Activated CD4-positive, alpha-beta T cell treated with anti-CD3 and anti-CD28 coated beads for 48 hours (primary cell): ENCODE results near the gene RTEL1.
"Not testable (repeated sequence)": the region's sequence is repeated elsewhere in the genome, so short reads cannot be mapped to it uniquely, and the experiment has no call there.

ENCODE experiments used
- DNase-seq: peaks from one replicate; pipeline ENCODE4 v3.0.0-alpha.2; 2020

RTEL1 gene, protein sequence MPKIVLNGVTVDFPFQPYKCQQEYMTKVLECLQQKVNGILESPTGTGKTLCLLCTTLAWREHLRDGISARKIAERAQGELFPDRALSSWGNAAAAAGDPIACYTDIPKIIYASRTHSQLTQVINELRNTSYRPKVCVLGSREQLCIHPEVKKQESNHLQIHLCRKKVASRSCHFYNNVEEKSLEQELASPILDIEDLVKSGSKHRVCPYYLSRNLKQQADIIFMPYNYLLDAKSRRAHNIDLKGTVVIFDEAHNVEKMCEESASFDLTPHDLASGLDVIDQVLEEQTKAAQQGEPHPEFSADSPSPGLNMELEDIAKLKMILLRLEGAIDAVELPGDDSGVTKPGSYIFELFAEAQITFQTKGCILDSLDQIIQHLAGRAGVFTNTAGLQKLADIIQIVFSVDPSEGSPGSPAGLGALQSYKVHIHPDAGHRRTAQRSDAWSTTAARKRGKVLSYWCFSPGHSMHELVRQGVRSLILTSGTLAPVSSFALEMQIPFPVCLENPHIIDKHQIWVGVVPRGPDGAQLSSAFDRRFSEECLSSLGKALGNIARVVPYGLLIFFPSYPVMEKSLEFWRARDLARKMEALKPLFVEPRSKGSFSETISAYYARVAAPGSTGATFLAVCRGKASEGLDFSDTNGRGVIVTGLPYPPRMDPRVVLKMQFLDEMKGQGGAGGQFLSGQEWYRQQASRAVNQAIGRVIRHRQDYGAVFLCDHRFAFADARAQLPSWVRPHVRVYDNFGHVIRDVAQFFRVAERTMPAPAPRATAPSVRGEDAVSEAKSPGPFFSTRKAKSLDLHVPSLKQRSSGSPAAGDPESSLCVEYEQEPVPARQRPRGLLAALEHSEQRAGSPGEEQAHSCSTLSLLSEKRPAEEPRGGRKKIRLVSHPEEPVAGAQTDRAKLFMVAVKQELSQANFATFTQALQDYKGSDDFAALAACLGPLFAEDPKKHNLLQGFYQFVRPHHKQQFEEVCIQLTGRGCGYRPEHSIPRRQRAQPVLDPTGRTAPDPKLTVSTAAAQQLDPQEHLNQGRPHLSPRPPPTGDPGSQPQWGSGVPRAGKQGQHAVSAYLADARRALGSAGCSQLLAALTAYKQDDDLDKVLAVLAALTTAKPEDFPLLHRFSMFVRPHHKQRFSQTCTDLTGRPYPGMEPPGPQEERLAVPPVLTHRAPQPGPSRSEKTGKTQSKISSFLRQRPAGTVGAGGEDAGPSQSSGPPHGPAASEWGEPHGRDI (N-terminal part only)

DNA sequence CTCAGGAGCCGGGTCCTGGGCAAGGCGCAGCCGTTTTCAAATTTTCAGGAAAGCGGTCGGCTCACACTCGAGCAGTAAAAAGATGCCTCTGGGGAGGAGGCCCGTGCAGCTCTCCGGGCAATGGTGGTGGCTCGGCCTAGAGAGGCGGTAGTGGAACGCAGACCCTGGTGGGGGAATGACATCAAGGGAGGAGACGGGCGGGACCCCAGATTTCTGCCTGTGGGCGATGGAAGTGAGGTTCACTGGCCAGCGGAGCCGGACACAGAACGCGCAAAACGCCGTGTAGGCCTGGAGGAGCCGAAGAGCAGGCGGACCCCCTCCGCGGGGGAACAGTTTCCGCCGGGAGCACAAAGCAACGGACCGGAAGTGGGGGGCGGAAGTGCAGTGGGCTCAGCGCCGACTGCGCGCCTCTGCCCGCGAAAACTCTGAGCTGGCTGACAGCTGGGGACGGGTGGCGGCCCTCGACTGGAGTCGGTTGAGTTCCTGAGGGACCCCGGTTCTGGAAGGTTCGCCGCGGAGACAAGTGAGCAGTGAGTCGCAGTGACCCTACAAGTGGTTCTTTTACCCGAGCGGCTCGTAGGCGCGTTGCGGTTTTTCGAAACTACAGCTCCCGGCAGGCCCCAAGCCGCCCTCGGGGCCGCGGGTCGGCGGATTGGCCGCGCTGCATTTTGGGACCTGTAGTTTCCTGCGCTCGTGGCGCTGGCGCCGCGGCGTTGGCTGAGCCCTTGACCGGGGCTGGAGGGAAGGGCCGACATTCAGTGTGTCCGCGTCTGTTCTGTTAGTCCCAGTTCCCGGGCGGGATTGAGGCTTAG is at the start of gene RTEL1:
Gene RTEL1, plus strand, starts transcription at position 376 of the 812 bp plus-strand sequence. CDS start 1,091 bp downstream, outside the sequence.
- DNase-seq, result peak; percentile 91

GRCh38 chr20:63610581-63611435 is 47.3 kb upstream of the RTEL1 start:
- no peak for DNase-seq

DNA sequence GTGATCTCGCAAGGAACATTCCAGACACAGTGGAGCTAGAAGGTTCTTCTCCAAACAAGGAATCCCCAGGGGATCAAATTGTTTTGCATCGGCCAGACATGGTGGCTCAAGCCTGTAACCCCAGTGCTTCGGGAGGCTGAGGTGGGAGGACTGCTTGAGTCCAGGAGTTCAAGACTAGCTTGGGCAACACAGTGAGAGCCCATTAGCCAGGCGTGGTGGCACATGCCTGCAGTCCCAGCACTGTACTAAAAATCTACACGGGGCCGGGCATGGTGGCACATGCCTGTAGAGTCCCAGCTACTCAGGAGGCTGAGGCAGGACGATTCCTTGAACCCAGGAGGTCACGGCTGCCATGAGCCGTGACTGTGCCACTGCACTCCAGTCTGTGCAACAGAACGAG is 46.5 kb upstream of the RTEL1 start:
- DNase-seq, result no peak

DNA sequence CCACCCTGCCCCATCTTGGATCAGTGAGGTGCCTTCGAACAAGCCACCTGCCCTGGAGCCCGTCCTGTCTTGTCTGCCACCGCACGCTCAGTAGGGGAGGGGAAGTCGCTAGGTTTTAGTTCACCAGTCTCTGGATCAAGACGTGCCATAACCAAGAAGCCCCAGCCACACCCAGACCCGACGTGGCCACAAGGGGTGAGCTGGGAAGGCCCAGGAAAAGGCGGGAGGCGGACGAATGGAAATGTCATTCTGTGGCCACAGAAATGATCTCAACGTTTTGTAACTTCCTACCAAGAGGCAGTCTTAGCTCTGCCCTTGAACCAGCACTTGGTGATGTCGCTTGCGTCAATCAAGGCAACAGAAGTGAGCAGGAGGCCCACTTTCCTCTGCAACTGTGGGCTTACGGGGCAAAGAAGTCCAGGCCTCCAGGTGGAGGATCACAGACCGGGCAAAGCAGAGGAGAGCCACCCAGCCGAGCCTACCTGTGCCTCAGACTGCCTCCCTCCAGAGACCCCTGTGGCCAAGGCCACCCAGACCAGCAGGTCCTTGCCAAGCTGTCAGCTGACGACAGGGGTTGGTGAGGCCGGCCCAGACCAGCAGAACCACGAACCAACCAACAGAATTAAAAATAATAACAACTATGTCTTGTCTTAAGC is 45.7 kb upstream of the RTEL1 start:
- DNase-seq, result no peak

DNA sequence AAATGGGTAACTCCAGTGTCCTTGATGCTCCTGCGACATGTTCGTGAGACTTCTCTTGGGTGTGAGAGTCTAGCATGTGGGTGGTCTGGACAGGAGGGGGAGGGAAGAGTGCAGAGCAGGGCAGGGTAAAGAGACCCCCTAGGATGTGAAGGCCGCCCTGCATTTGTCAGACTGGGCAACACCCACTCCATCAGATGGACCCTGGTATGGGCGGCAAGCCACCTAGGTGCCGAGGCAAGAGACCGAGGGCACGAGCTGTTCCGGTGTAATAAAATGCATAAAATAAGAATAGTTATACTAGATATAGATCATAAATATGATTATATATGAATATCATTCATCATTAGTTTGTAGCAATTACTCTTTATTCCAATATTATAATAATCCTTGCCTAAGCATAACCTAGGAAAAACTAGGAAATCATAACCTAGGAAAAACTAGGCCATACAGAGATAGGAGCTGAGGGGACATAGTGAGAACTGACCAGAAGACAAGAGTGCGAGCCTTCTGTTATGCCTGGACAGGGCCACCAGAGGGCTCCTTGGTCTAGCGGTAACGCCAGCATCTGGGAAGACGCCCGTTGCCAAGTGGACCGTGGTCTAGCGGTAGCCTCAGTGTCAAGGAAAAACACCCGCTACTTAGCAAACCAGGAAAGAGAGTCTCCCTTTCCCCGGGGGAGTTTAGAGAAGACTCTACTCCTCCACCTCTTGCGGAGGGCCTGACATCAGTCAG is 44.1 kb upstream of the RTEL1 start:
- DNase-seq, result not testable (repeated sequence)

GRCh38 chr20:63617092-63617875 is 40.8 kb upstream of the RTEL1 start:
- DNase-seq, result no peak

DNA sequence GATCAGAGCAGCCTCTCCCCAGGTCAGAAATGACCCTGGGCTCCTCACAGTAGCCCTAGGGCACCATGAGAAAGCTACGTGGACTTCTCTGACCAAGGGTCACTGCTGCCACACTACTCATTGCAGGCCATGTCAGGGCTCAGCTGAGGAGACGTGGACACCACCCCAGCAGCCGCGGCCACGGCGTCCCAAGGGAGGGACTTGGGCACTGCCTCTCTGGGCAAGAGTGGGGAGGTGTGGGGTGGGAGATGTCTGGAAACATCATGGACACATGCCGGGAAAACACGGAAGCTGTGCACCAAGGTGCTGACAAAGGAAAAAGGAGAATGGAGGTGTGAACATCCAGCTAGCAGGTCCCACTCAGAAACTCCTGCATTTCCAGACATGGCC is 40.2 kb upstream of the RTEL1 start:
- DNase-seq, result no peak

DNA sequence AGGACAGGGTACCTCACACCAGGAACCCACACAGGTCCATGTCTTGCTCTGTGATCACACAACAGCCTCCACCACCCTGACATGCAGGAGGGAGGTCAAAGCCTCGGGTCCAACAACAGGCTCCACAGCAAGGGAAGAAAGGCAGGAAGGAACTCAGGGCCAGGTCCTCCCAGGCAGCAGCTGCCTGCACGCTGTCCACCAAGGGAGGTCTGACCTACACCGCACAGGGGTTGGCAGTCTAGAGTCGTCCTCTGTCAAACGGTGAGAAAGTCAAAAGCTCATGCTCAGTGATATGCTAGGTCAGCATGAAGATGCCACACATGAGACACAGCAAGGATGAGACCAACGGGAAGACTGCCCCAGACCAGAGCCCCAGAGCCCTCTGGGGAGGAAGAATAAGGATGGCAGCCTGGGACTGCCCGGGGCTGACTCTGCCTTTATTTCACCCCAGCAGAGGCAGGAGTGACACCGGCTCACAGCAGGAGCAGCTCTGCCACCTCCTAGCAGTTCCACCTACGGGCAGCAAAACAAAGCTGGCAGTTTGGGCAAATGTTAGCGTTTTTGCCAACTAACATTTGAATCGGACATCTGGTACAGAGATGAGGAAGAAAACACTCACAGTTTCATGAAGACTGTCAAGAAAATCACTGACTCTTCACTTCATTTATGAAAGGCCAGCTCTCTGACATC is 39.7 kb upstream of the RTEL1 start:
- no peak for DNase-seq

DNA sequence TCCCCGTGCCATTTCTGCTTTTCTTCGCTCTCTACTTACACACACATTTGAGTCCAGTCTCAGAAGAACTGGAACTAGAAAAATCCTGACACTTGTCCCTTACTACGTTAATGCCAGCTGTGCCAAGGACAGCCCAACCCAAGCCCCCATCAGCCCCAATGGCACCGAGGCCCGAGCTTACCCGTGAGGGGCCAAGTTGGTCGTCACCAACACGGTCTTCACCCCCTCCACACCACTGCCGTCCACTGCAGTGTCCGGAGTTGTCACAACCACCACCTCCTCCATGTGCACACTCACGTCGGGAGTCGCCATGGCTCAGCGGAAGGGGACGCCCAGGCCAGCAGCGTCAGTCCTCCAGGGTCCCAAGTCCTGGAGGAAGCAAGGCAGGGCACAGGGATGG is 39.0 kb upstream of the RTEL1 start:
- DNase-seq, result no peak

- no peak for DNase-seq
Measured at GRCh38 chr20:63619505-63619904, 38.6 kb upstream of the RTEL1 start.

GRCh38 chr20:63620991-63621390 is 37.1 kb upstream of the RTEL1 start:
- DNase-seq, result no peak

GRCh38 chr20:63622096-63622495 is 36.0 kb upstream of the RTEL1 start:
- no peak for DNase-seq

DNA sequence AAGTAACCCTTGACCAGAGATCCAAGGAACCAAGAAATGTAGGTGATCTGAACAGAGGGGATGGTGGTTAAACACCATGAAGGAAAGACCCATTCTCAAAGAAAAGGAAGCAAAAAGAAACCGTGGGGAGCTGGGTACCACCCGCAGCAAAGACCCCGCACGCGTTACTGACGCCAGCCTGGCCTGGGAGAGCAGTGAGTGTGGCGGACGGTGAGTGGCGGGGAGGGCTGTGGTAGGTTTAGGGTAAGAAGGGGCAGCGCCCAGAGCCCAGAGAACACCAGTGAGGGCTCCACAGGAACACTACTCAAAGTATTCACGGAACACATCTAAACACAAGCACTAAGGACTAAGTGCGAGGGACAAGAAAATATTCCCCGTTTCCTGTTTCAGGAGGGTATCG is 35.4 kb upstream of the RTEL1 start:
- no peak for DNase-seq

GRCh38 chr20:63624486-63624885 is 33.6 kb upstream of the RTEL1 start:
- no peak for DNase-seq

GRCh38 chr20:63625771-63626423 is 32.2 kb upstream of the RTEL1 start:
- DNase-seq, result peak; percentile 48

DNA sequence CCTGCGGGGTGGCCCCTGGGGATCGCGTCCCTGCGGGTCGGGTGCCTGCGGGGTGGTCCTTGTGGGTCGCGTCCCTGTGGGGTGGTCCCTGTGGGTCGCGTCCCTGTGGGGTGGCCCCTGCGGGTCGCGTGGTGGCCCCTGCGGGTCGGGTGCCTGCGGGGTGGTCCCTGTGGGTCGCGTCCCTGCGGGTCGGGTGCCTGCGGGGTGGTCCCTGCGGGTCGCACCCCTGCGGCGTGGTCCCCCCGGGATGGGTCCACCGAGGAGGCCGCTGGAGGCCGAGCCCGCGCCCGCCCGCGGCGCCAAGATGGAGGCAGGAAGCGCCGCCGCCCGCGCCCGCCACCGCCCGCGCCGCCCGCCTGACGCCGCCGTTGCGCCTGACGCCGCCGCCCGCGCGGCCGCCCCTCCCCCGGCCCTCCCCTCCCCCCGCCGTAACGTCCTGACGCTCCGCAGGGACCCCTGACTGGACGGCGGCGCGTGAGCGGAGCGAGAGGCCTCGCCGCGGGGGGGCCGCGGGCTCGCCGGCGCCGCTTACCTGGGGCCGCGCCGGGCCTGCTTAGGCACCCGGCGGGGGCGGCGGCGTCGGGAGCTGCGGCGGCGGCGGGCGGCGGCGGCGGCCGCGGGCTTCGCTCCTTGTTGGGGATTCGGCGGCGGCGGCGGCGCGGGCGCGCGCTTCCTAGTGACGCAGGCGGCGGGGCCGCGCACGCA is 31.5 kb upstream of the RTEL1 start, which contains the start of gene GMEB2:
Gene GMEB2, minus strand, starts transcription at position 678 of the 705 bp plus-strand sequence. CDS start 7,704 bp downstream, outside the sequence.
- DNase-seq, result peak; percentile 78

- DNase-seq, result peak; percentile 96
Measured at GRCh38 chr20:63627129-63627750, 30.9 kb upstream of the RTEL1 start.
